Measurements from ENCODE around the gene GSE1.

DNA sequence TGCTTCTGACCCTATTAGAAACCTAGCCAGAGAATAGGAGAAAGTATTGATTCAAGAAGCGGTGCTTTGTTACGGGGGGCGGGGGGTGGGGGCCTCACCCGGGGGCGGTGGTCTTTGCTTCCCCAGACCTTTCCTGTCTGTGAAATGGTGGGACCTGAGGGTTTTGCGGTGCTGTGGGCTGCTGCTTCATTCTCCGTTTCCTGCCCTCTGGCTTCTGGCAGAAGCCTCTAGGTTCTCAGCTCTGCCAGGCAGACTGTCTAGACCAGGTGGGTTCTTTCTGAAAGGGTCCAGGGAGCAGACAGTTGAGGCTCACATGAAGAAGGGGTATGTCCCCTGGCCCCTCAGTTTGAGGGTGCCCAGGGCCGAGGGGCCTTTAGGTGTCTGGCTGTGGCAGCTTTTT lies 14.0 kb downstream of the GSE1 start:
- TF ChIP-seq, protein P1, sequence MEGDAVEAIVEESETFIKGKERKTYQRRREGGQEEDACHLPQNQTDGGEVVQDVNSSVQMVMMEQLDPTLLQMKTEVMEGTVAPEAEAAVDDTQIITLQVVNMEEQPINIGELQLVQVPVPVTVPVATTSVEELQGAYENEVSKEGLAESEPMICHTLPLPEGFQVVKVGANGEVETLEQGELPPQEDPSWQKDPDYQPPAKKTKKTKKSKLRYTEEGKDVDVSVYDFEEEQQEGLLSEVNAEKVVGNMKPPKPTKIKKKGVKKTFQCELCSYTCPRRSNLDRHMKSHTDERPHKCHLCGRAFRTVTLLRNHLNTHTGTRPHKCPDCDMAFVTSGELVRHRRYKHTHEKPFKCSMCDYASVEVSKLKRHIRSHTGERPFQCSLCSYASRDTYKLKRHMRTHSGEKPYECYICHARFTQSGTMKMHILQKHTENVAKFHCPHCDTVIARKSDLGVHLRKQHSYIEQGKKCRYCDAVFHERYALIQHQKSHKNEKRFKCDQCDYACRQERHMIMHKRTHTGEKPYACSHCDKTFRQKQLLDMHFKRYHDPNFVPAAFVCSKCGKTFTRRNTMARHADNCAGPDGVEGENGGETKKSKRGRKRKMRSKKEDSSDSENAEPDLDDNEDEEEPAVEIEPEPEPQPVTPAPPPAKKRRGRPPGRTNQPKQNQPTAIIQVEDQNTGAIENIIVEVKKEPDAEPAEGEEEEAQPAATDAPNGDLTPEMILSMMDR (IDR thresholded peaks at IDR 0.05) = no peak
- no peak for TF ChIP-seq POLR2A (IDR thresholded peaks at IDR 0.05)

All from right lobe of liver (tissue), 4 donors.